ENCODE data around the gene ZNF474.

Gene ZNF474

DNA sequence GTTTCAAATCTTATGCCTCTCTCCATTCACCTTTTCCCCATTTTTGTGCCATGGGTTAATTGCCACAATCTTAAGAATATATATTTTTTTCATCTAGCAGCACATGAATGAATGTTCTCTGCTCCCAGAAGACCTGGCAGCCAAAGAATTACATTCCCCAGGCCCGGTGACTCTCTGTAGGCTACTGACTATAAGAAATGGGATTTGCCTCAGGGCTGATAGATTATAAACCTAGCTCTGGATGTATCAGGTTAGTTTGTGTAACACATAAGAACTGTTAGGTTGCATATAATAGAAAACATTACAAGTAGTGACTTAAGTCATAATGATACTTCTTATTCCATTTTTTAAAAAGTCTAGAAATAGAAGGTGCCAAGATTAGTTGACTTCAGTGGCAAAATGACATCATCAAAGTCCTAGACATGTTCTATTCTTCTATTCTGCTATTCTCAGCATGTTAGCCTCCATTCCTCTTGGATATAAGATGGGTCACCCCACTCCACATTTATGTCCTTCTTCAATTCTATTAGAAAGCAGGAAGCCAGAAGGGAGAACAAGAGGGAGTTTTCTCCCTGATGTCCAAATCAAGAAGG, 10.9 kb upstream of the ZNF474 start:
- Histone ChIP-seq H3K36me3 (no peaks in the 10 kb centered on the region), H3K9ac (no peak overlapping the region), H3K4me2 (no peak overlapping the region), H4K20me1 (no peaks in the 10 kb centered on the region), H3K27ac (no peak overlapping the region), H3K4me3 (no peak overlapping the region), H3K27me3 (no peaks in the 10 kb centered on the region), H3K4me1 (no peaks in the 10 kb centered on the region), H3K9me3 (no peaks in the 10 kb centered on the region)
- no peak for TF ChIP-seq Cebpa-rat (IDR thresholded peaks at IDR 0.05)

DNA sequence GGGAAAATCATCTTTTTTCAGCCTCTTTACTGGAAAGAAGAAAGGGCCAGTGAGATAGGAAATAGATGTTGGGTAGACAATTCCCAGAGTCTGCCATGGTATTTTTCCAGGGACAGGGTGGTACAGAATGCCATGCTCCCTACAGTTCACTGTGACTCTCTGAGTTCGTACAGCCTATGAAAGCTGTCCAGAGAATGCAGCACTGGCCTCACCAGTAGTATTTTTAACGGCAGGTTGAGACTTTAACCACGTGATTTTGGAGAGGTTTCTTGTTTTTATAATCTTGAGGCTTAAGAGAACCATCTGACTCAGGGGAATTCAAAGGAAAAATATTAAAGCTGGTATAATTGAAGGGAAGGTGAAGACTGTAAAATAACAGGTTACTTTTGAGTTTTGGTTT, 10.1 kb upstream of the ZNF474 start:
- H3K4me2 ChIP-seq: no peak overlapping the region
- H3K36me3 ChIP-seq: no peaks in the 10 kb centered on the region
- no peaks in the 10 kb centered on the region for H3K9me3 ChIP-seq
- no peak overlapping the region for H3K4me3 ChIP-seq
- no peaks in the 10 kb centered on the region for H3K4me1 ChIP-seq
- no peak overlapping the region for H3K27ac ChIP-seq
- no peaks in the 10 kb centered on the region for H4K20me1 ChIP-seq
- no peaks in the 10 kb centered on the region for H3K27me3 ChIP-seq
- no peak overlapping the region for H3K9ac ChIP-seq
- no peak for TF ChIP-seq Cebpa-rat (IDR thresholded peaks at IDR 0.05)

DNA sequence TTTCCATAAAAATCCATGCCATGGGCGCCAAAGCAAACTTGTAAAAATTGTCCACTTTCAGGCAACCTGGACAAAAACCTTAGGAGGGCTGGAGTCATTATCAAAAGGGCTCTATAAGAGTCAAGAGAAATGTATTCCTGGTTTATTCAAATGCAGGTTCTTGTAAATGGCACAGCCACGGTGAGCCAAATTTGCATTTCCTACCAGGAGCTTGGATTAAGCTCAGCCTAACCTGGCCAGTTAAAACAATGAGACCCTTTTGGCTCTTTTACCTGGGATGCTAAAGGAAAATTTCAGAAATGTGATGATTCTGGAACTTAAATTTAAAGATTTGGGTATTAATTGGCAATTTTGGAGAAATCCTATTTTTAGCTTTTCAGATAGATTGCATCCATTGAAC, 8.9 kb upstream of the ZNF474 start:
- Histone ChIP-seq H3K9ac (no peak overlapping the region), H3K27ac (no peak overlapping the region), H3K4me3 (no peak overlapping the region), H4K20me1 (no peaks in the 10 kb centered on the region), H3K4me2 (no peak overlapping the region), H3K4me1 (no peaks in the 10 kb centered on the region), H3K9me3 (no peaks in the 10 kb centered on the region), H3K36me3 (no peaks in the 10 kb centered on the region), H3K27me3 (no peaks in the 10 kb centered on the region)
- no peak for TF ChIP-seq Cebpa-rat (IDR thresholded peaks at IDR 0.05)

DNA sequence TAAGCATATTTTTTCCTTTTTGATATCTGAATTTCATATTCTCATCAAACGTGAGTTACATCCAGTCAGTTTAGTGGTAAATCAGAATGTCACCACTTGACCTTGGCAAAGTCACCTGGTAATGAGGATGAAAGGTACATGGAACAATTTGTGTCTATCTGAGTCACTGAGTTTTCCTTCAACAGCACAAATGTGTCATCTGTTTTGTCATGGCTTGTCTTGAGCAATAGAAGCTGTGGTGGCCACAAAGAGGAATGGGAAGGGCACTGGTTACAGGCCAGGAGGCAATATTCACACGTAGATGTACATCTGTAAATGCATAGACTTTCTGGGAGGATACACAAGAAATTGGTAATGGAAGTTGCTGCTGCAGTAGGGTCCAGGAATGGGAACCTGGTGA, 8.4 kb upstream of the ZNF474 start:
- Histone ChIP-seq H3K4me1 (no peaks in the 10 kb centered on the region), H3K9ac (no peak overlapping the region), H3K27me3 (no peaks in the 10 kb centered on the region), H3K9me3 (no peaks in the 10 kb centered on the region), H3K36me3 (no peaks in the 10 kb centered on the region), H3K4me3 (no peak overlapping the region), H3K4me2 (no peak overlapping the region), H3K27ac (no peak overlapping the region), H4K20me1 (no peaks in the 10 kb centered on the region)
- TF ChIP-seq Cebpa-rat (IDR thresholded peaks at IDR 0.05): no peak

DNA sequence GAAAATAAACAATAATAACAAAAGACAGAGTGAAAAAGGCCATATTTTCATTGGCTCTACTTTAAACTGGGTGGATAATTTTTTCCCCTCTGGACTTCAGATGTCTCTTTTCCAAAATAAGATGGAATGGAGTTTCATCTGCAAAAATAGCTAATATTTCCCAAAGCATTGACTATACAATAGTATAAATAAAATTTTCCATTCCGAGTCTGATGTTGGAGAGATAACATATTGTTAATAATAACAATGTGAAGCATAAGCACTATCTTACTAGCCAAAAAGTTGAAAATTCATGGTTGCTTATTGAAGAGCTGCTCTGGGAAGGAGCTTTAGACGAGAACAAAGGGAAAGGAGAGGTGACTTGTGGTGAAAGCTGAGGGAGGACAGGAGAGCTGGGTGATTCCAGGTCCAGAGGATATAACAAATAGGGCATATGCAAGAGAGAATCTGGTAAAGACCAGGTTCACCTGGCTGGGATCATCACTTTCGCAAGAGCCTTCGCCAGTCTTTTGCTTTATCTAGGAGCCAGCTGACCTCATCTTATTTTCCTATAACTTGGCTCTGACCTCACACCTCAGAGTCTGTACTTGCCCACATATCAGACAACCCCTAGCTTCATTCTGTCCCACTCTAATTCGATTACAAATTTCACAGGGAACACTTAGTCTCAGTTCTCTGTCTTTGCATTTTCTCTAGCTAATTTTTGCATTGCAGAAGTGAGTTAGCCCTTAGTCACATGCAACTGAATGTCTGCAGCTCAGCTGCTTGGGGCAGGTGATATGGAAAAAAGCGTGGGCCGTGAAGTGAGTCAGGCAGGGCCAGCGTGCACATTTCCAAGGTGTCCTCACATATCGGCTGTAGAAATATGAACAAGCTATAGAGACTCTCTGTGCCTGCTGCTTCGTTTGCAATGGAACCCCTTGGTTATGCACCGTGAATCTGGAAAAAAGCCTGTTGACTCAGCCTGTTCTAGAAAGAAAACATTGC, 7.6 kb upstream of the ZNF474 start:
- Histone ChIP-seq H3K27me3 (no peaks in the 10 kb centered on the region), H4K20me1 (no peaks in the 10 kb centered on the region), H3K27ac (no peak overlapping the region), H3K4me2 (no peak overlapping the region), H3K36me3 (no peaks in the 10 kb centered on the region), H3K4me3 (no peak overlapping the region), H3K4me1 (no peaks in the 10 kb centered on the region), H3K9me3 (no peaks in the 10 kb centered on the region), H3K9ac (no peak overlapping the region)
- TF ChIP-seq Cebpa-rat (IDR thresholded peaks at IDR 0.05): no peak

DNA sequence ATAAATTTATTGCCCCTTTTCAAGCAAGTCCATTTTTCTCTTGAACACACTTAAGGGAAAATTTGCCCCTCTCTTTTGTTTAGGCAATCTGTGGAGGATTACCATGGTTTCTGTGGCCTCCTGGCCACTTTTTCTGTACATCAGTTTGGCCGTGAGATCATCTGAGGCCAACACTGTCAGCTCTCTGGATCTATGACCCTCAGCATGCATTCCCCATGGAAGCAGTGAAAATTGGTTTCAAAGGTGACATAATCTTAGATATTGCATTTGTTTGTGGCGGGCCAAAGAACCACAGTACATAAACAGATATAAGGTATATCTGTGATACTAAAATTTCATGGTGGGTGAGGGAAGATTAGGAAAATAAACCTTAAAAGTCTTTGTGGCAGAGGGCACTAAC, 4.6 kb upstream of the ZNF474 start:
- TF ChIP-seq Cebpa-rat (IDR thresholded peaks at IDR 0.05): no peak
- Histone ChIP-seq H3K27ac (no peak overlapping the region), H3K4me1 (no peaks in the 10 kb centered on the region), H3K36me3 (no peaks in the 10 kb centered on the region), H3K4me3 (no peak overlapping the region), H3K27me3 (no peaks in the 10 kb centered on the region), H3K4me2 (no peak overlapping the region), H3K9ac (no peak overlapping the region), H4K20me1 (no peaks in the 10 kb centered on the region), H3K9me3 (no peaks in the 10 kb centered on the region)

DNA sequence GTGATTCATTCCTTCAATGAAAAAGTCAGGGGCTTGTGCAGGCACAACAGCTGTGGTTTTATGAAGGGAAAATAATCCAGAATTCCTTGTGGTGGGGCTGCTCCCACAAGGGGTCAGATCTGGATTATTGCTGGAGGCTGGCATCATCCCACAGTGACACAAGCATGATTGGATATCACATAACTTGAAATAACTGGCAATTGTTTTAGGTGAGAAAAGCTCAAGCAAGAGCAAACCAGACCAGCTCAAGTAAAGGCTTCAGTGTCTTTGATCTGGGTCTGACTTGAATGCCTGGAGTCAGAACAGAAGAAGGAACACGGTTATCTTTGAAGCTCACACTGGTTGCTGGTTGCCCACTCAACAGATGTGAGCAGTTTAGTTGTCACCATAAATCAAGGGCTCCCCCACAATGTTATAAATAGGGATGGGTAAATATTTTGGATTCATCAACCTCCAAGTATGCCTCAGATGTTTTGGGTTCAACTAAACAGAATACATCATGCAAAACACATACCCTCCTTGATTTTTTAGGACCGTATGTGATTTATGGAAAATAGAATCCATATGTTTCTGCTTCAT, 3.1 kb upstream of the ZNF474 start:
- Histone ChIP-seq H3K27me3 (no peaks in the 10 kb centered on the region), H3K27ac (no peak overlapping the region), H3K9ac (no peak overlapping the region), H3K4me3 (no peak overlapping the region), H3K36me3 (no peaks in the 10 kb centered on the region), H3K4me2 (no peak overlapping the region), H3K9me3 (no peaks in the 10 kb centered on the region), H4K20me1 (no peaks in the 10 kb centered on the region), H3K4me1 (no peaks in the 10 kb centered on the region)
- TF ChIP-seq Cebpa-rat (IDR thresholded peaks at IDR 0.05): no peak

DNA sequence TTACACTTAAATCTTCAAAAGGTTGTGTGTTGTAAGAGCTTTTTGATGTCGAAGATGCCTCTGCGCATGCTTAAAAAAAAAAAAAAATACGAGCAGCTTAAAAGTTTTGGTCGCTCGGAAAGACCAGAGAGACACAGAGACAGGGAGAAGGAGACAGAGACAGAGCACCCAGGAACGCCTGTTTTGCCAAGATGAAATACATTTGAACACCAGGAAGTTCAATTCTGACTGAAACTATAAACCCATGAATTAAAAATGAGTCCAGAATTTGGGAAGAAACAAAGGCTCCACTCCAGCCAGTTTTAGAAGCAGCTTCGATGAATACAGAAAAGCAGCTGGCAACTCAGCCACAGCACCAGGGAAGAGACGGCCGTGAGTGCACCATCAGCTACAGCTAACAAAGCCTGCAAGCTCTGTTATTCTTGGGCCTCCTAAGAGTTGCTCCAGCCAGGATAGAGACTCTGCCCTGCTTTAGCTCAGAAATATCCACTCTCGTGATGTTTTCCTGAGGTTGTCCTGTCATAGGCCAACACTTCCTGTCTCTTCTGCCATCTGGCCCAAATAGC, 2.5 kb upstream of the ZNF474 start:
- Histone ChIP-seq H4K20me1 (no peaks in the 10 kb centered on the region), H3K36me3 (no peaks in the 10 kb centered on the region), H3K9ac (no peak overlapping the region), H3K27me3 (no peaks in the 10 kb centered on the region), H3K27ac (no peak overlapping the region), H3K4me3 (no peak overlapping the region), H3K4me1 (no peaks in the 10 kb centered on the region), H3K4me2 (no peak overlapping the region), H3K9me3 (no peaks in the 10 kb centered on the region)
- no peak for TF ChIP-seq Cebpa-rat (IDR thresholded peaks at IDR 0.05)

DNA sequence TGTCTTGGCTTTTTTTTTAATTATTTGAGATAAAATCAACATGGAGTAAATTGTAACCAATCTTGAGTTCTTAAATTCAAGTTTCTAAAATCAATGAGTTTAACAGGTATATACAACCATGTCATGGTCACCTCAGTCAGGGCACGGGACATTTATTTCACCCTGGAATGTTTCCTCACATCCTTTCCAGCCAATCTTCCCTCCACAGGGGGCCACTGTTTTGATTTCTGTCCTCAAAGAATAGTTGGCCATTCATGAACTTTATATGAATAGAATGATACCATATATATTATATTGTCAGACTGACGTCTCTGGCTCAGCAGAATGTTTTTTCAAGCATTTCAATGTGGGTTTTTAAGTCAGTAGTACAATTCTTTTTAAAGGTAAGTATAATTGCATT, 806 bp downstream of the ZNF474 start:
- Histone ChIP-seq H3K9me3 (no peaks in the 10 kb centered on the region), H3K4me3 (no peak overlapping the region), H3K27me3 (no peaks in the 10 kb centered on the region), H3K4me1 (no peaks in the 10 kb centered on the region), H3K36me3 (no peaks in the 10 kb centered on the region), H4K20me1 (no peaks in the 10 kb centered on the region), H3K9ac (no peak overlapping the region), H3K27ac (no peak overlapping the region), H3K4me2 (no peak overlapping the region)
- TF ChIP-seq Cebpa-rat (IDR thresholded peaks at IDR 0.05): no peak

DNA sequence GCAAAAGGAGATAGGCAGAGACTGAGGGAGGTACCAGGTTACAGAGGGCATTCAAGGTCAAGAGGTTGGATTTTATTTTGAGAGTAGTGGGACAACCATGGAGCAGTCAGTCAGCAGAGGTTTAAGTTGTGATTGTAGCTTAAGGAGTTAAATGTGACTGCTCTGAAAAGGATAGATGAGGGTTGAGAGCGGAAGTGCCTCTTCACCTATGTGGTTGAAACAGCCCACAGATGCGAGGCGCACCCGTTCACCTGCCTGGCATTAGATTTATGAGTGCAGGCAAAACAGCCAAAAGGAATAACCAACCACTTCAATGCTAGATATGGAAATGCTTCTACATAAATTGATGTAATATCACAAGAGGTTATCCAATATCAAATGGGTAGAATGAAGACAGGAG, 8.4 kb downstream of the ZNF474 start:
- Histone ChIP-seq H3K9me3 (no peaks in the 10 kb centered on the region), H3K27me3 (no peaks in the 10 kb centered on the region), H3K36me3 (no peaks in the 10 kb centered on the region), H3K9ac (no peak overlapping the region), H4K20me1 (no peaks in the 10 kb centered on the region), H3K4me2 (no peak overlapping the region), H3K27ac (no peak overlapping the region), H3K4me3 (no peak overlapping the region), H3K4me1 (no peaks in the 10 kb centered on the region)
- no peak for TF ChIP-seq Cebpa-rat (IDR thresholded peaks at IDR 0.05)
